AG04450 (cell line): ENCODE results near the gene PACRG. TPM values are rescaled to one million over a fixed set of nuclear protein-coding genes. Genes with fewer than 3 reads are reported as not detected.

Experiments used
- CTCF ChIA-PET: fragments of 300-600, 350-600 bp; formaldehyde crosslinking; extraction: SDS; loops from one replicate; lab custom pipeline; 2022; ENCODE audit warnings: antibody characterized with exemption, inconsistent platforms; lab: Charles Lee
- POLR2A ChIA-PET: fragments of 350-600 bp; formaldehyde crosslinking; extraction: SDS; loops from one replicate; lab custom pipeline; 2021; ENCODE audit warnings: antibody characterized with exemption, inconsistent platforms; lab: Yijun Ruan, JAX
- DNase-seq: peaks from one replicate; pipeline ENCODE4 v3.0.0-alpha.2; 2011; ENCODE audit warnings: low read depth, low spot score
- H3K27ac ChIP-seq: one replicate; pipeline ENCODE4 v1.5.1; 2012; ENCODE audit warnings: low read depth, low read length, control low read depth
- H3K27me3 ChIP-seq: one replicate; pipeline ENCODE4 v1.6.0; 2012; ENCODE audit warnings: low read length; ENCODE audit not compliant: control insufficient read depth, insufficient read depth
- H3K4me3 ChIP-seq: 2 replicates; pipeline ENCODE4 v1.5.1; 2011; ENCODE audit warnings: mild to moderate bottlenecking, low read depth, low read length, control low read depth
- H3K9me3 ChIP-seq: 2 replicates; pipeline ENCODE4 v1.5.1; 2012; ENCODE audit warnings: low read length; ENCODE audit not compliant: control insufficient read depth, insufficient read depth
- polyA plus RNA-seq: library from polyadenylated mRNA; depleted of rRNA; stranded (reverse); fragments of >200 nt; gene quantifications from 2 replicates; pipeline ENCODE4 v1.2.3, GENCODE V29; 2011
- TF ChIP-seq, protein P1 (sequence below): IDR thresholded peaks from 2 replicates; pipeline ENCODE4 v1.5.1; 2011; ENCODE audit warnings: low read depth, low read length, control low read depth, inconsistent platforms

Gene PACRG
- polyA plus RNA-seq, 1 experiment: not detected

DNA sequence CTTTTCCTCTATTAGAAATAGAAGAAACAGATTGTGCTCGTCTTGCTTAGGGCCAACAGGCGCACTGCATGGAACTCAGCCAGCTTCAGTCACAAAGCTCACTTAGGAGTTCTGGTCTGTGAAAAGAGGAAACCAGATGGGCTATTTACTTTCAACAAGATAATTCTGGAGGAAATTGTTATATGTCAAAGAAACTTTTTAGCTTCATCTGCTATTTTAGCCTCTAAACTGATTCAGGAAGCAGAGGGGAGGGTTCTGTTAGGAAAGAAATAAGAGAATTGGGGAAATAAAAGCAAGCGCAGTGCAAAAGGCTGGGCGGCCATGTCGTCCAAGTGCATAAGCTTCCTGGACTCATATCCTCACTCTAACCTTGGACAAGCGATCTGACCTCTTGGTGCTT is 21.5 kb upstream of the PACRG start:
- POLR2A ChIA-PET: no interaction called here
- CTCF ChIA-PET: no interaction called here
- no peak for DNase-seq
- no peak overlapping the region for H3K27ac ChIP-seq
- H3K9me3 ChIP-seq: no peaks in the 10 kb centered on the region; the same call in 1 of the 2 replicates
- no peaks in the 10 kb centered on the region for H3K27me3 ChIP-seq
- H3K4me3 ChIP-seq: no peak overlapping the region
- TF ChIP-seq, protein P1, sequence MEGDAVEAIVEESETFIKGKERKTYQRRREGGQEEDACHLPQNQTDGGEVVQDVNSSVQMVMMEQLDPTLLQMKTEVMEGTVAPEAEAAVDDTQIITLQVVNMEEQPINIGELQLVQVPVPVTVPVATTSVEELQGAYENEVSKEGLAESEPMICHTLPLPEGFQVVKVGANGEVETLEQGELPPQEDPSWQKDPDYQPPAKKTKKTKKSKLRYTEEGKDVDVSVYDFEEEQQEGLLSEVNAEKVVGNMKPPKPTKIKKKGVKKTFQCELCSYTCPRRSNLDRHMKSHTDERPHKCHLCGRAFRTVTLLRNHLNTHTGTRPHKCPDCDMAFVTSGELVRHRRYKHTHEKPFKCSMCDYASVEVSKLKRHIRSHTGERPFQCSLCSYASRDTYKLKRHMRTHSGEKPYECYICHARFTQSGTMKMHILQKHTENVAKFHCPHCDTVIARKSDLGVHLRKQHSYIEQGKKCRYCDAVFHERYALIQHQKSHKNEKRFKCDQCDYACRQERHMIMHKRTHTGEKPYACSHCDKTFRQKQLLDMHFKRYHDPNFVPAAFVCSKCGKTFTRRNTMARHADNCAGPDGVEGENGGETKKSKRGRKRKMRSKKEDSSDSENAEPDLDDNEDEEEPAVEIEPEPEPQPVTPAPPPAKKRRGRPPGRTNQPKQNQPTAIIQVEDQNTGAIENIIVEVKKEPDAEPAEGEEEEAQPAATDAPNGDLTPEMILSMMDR: no peak

DNA sequence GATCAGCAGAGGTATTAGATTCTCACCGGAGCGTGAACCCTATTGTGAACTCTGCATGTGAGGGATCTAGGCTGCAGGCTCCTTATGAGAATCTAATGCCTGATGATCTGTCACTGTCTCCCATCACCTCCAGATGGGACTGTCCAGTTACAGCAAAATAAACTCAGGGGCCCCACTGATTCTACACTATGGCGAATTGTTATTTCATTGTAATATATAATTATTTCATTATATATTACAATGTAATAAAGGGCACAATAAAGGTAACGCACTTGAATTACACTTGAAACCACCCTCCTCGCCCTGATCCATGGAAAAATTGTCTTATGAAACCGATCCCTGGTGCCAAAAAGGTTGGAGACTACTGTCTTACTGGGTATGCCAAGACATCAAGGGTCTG is 18.8 kb upstream of the PACRG start:
- H3K27me3 ChIP-seq: no peaks in the 10 kb centered on the region
- POLR2A ChIA-PET: no interaction called here

DNA sequence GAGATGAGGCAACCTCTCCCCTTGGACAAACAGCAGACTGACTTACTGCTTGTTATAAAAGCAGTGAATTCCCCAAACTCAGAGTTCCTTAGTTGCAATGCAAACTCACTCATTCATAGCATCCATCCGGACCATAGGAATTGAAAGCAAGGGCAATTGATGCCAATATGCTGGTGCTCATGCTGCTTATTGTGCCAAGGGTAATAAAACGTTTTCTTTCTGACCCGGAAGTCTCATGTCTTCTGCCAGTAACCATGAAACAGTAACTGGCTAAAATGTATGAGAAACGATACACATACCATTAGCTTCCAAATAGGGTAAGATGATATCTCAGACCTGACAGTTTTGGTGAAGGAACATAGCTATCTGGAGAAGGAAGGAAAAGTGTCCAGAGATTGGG is 18.3 kb upstream of the PACRG start:
- no peak for DNase-seq
- no peaks in the 10 kb centered on the region; the same call in 1 of the 2 replicates for H3K9me3 ChIP-seq
- ChIA-PET POLR2A (no interaction called here), CTCF (no interaction called here)
- no peak overlapping the region for H3K4me3 ChIP-seq
- H3K27ac ChIP-seq: no peak overlapping the region
- TF ChIP-seq, protein P1: no peak
- no peaks in the 10 kb centered on the region for H3K27me3 ChIP-seq

More for the DNA sequence above, 18.8 kb upstream of the PACRG start:
- Histone ChIP-seq H3K27ac (no peak overlapping the region), H3K4me3 (no peak overlapping the region), H3K9me3 (no peaks in the 10 kb centered on the region; the same call in 1 of the 2 replicates)
- CTCF ChIA-PET: no interaction called here
- DNase-seq: no peak
- TF ChIP-seq, protein P1: no peak

DNA sequence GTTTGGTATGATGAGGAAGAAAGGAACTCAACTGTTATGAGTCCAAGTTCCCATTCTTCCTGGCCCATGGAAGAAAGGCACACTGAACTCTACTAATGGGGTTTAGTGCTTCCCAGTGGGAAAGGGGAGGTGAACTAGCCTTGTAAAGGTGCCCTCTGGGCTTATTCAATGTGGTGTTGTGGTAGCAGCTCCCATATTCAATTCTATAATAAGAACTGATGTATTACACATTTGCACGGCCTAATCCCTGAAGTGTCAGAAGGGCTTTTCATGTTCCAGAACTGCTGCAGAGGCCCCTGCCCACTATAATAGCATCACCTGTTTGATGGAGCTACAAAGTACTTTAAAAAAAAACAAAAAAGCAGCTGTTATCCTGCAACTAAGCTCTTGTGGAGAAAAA is 17.4 kb upstream of the PACRG start:
- Histone ChIP-seq H3K27ac (no peak overlapping the region), H3K4me3 (no peak overlapping the region), H3K9me3 (no peaks in the 10 kb centered on the region; the same call in 1 of the 2 replicates), H3K27me3 (no peaks in the 10 kb centered on the region)
- CTCF ChIA-PET: no interaction called here
- TF ChIP-seq, protein P1: no peak
- POLR2A ChIA-PET: interaction anchor here (0.7 kb wide), 1 partner anchor 265 kb away, joined by 3 read pairs; no protein-coding TSS in a partner anchor
- no peak for DNase-seq

DNA sequence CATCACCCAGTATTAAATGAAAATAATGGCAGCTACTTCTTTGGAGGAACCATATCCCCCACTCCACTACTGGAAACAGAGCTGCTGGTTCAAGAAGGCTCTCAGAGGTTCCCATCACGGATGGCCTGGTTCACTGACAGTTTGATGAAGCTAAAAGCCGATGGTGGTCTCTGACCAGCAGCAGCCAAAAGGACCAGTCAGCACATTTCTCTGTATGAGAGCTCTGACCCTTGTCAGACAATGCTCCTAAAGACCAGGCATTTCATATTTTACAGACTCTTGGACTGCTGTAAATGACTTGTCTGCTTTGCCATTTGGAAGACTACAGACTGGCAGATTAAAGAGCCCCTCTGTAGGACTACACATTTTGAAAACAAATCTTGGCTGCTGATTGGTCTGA is 16.8 kb upstream of the PACRG start:
- POLR2A ChIA-PET: interaction anchor here (0.7 kb wide), 1 partner anchor 266 kb away, joined by 3 read pairs; no protein-coding TSS in a partner anchor
- H3K27ac ChIP-seq: no peak overlapping the region
- CTCF ChIA-PET: no interaction called here
- DNase-seq: no peak
- TF ChIP-seq, protein P1: no peak
- H3K27me3 ChIP-seq: no peaks in the 10 kb centered on the region
- no peak overlapping the region for H3K4me3 ChIP-seq
- H3K9me3 ChIP-seq: no peaks in the 10 kb centered on the region; the same call in 1 of the 2 replicates
